NT2/D1 (cell line): ENCODE data around the gene TERT.

Experiments used
- DNase-seq: peaks from one replicate; pipeline ENCODE4 v3.0.0-alpha.2; 2011; ENCODE audit warnings: low read depth, low spot score
- H3K27me3 ChIP-seq: 2 replicates; pipeline ENCODE4 v1.6.0; 2011; ENCODE audit warnings: mild to moderate bottlenecking; ENCODE audit not compliant: insufficient read length, insufficient read depth
- H3K36me3 ChIP-seq: 2 replicates; pipeline ENCODE4 v1.6.1; 2011; ENCODE audit warnings: mild to moderate bottlenecking, low read length, mixed read lengths; ENCODE audit not compliant: insufficient read depth, insufficient read length
- H3K4me1 ChIP-seq: 2 replicates; pipeline ENCODE4 v1.5.1; 2011; ENCODE audit not compliant: insufficient read depth, insufficient read length
- H3K4me3 ChIP-seq: 2 replicates; pipeline ENCODE4 v1.5.1; 2011; ENCODE audit warnings: low read depth; ENCODE audit not compliant: insufficient read length
- H3K9ac ChIP-seq: 2 replicates; pipeline ENCODE4 v1.6.0; 2011; ENCODE audit warnings: low read depth; ENCODE audit not compliant: insufficient read length
- H3K9me3 ChIP-seq: 2 replicates; pipeline ENCODE4 v1.5.1; 2011; ENCODE audit warnings: mild to moderate bottlenecking, low read length; ENCODE audit not compliant: insufficient read depth
- SUZ12 ChIP-seq: IDR thresholded peaks from 2 replicates; pipeline ENCODE4 v1.6.1; 2011; ENCODE audit not compliant: insufficient read length, insufficient read depth; ENCODE audit errors: extremely low read depth
- YY1 ChIP-seq: IDR thresholded peaks from 2 replicates; pipeline ENCODE4 v1.6.1; 2011; ENCODE audit not compliant: insufficient read length, insufficient read depth
- ZNF274 ChIP-seq: IDR thresholded peaks from 2 replicates; pipeline ENCODE4 v1.6.1; 2011; ENCODE audit warnings: mild to moderate bottlenecking, low read depth, low read length

Gene TERT

GRCh38 chr5:1222147-1222546 is 72.7 kb downstream of the TERT start:
- no peaks in the 10 kb centered on the region for H3K9me3 ChIP-seq
- no peak for TF ChIP-seq SUZ12
- no peak for TF ChIP-seq ZNF274
- TF ChIP-seq YY1 = no peak
- no peaks in the 10 kb centered on the region for H3K27me3 ChIP-seq
- H3K4me3 ChIP-seq = no peak overlapping the region
- no peak for DNase-seq
- H3K9ac ChIP-seq = no peak overlapping the region
- H3K4me1 ChIP-seq = no peaks in the 10 kb centered on the region
- H3K36me3 ChIP-seq = no peaks in the 10 kb centered on the region

DNA sequence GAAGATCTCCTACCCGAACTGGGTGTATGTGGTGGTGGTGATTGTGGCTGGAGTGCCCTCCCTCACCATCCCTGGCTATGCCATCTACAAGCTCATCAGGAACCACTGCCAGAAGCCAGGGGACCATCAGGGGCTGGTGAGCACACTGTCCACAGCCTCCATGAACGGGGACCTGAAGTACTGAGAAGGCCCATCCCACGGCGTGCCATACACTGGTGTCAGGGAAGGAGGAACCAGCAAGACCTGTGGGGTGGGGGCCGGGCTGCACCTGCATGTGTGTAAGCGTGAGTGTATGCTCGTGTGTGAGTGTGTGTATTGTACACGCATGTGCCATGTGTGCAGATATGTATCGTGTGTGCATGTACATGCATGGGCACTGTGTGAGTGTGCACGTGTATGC is 73.1 kb downstream of the TERT start:
- Histone ChIP-seq H3K27me3 (no peaks in the 10 kb centered on the region), H3K9me3 (no peaks in the 10 kb centered on the region), H3K9ac (no peak overlapping the region), H3K4me1 (no peaks in the 10 kb centered on the region), H3K4me3 (no peak overlapping the region), H3K36me3 (no peaks in the 10 kb centered on the region)
- no peak for DNase-seq
- TF ChIP-seq YY1 = no peak

GRCh38 chr5:1220831-1221230 is 74.0 kb downstream of the TERT start:
- Histone ChIP-seq H3K36me3 (no peaks in the 10 kb centered on the region), H3K9ac (no peak overlapping the region), H3K27me3 (no peaks in the 10 kb centered on the region), H3K4me1 (no peaks in the 10 kb centered on the region), H3K4me3 (no peak overlapping the region), H3K9me3 (peaks cover 1% of the 10 kb centered on the region; the same call in 1 of the 2 replicates)
- TF ChIP-seq ZNF274 = no peak
- TF ChIP-seq YY1 = no peak
- DNase-seq = no peak

DNA sequence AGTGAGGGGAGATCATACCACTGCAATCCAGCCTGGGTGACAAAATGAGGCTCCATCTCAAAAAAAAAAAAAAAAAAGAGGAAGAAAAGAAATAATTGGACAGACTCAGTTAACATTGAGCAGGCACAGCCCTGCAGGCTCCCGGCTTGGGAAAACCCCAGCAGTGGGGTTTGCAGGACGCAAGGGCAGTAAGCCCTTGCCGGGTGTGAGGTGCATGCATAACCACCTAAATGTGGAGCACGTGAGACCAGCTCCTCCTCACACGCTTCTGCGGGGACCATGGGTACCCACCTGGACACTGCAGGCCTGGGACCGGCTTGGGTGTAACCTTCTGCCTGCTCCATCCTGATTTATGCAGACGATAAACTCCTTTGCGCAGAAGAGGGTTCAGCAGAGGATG is 74.5 kb downstream of the TERT start:
- peaks cover 6% of the 10 kb centered on the region; the same call in 1 of the 2 replicates for H3K9me3 ChIP-seq
- H3K4me1 ChIP-seq = no peaks in the 10 kb centered on the region

DNA sequence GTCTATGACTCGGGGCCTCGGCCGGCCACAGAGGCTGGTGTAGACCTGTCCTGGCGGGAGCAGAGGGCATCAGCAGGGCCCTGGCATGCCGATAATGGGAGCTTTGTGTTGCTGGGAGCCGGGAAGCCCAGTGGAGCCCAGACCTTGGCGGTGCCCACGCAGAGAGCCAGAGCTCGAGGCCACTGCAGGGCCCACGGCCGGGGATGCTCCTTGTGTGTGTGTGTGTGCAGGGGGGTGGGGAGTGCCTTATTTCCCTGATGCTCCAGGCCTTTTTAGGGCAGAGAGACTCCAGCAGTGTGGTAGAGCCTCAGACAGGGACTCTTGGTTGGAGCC is 75.1 kb downstream of the TERT start:
- Histone ChIP-seq H3K4me3 (no peak overlapping the region), H3K27me3 (no peaks in the 10 kb centered on the region), H3K36me3 (no peaks in the 10 kb centered on the region), H3K9ac (no peak overlapping the region), H3K4me1 (no peaks in the 10 kb centered on the region), H3K9me3 (peaks cover 7% of the 10 kb centered on the region; the same call in 1 of the 2 replicates)
- no peak for DNase-seq
- TF ChIP-seq SUZ12 (no peak), YY1 (no peak), ZNF274 (no peak)

More for the DNA sequence above, 74.5 kb downstream of the TERT start:
- DNase-seq = no peak
- Histone ChIP-seq H3K27me3 (no peaks in the 10 kb centered on the region), H3K4me3 (no peak overlapping the region), H3K36me3 (no peaks in the 10 kb centered on the region), H3K9ac (no peak overlapping the region)
- TF ChIP-seq SUZ12 (no peak), YY1 (no peak), ZNF274 (no peak)

DNA sequence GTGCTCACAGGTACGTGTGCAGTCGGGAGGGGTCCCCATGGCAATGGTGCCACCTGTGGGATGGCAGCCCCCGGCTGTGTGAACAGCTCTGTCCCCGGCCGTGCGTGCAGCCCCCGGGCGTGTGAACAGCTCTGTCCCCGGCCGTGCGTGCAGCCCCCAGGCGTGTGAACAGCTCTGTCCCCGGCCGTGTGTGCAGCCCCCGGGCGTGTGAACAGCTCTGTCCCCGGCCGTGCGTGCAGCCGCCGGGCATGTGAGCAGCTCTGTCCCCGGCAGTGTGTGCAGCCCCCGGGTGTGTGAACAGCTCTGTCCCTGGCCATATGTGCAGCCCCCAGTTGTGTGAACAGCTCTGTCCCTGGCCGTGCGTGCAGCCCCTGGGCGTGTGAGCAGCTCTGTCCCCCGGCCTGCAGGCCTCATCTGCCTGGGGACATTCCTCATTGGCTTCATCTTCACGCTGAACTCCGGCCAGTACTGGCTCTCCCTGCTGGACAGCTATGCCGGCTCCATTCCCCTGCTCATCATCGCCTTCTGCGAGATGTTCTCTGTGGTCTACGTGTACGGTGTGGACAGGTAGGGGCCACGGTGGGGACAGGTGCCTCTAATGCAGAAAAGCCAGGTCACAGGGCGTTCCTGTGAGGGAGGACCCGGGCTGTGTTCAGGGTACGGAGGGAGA is 75.6 kb downstream of the TERT start:
- Histone ChIP-seq H3K4me3 (no peak overlapping the region), H3K4me1 (no peaks in the 10 kb centered on the region), H3K9ac (no peak overlapping the region), H3K9me3 (peaks cover 7% of the 10 kb centered on the region; the same call in 1 of the 2 replicates), H3K36me3 (no peaks in the 10 kb centered on the region), H3K27me3 (no peaks in the 10 kb centered on the region)
- TF ChIP-seq ZNF274 = no peak
- no peak for TF ChIP-seq YY1
- no peak for DNase-seq

DNA sequence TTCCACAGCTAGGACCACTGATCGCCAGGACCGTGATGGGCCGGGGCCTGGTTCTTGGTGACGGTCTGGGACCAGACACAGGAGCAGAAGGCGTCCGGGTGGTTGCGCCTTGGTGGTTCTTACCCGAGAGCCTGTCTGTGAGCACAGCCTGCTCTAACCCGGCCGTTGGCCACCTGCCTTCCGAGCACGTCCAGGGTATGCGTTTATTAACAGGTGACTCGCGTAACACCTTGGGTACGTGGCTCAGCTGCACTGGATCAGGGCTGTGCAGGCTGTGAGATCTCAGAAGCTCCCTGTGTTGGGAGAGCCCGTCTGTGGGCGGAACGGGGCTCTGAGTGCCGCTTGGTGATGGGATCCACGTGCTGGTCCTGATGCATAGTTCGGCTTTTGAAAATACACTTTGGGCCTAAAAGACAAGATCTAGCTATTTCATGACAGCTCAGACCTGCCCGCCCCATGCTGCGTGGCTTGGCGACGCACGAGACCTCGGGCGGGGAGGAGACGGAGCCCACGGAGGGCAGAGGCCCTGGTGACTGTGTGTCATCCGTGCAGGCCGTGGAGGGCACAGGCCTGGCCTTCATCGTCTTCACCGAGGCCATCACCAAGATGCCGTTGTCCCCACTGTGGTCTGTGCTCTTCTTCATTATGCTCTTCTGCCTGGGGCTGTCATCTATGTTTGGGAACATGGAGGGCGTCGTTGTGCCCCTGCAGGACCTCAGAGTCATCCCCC is 76.4 kb downstream of the TERT start:
- Histone ChIP-seq H3K36me3 (no peaks in the 10 kb centered on the region), H3K4me3 (no peak overlapping the region), H3K9me3 (peaks cover 7% of the 10 kb centered on the region; the same call in 1 of the 2 replicates), H3K9ac (no peak overlapping the region), H3K27me3 (no peaks in the 10 kb centered on the region), H3K4me1 (no peaks in the 10 kb centered on the region)
- no peak for DNase-seq
- no peak for TF ChIP-seq ZNF274
- TF ChIP-seq YY1 = no peak
- TF ChIP-seq SUZ12 = no peak
